Ovary (tissue), 3 donors: ENCODE data around the gene PTPRG.

Source experiments
- EP300 ChIP-seq: sonication (generic); formaldehyde crosslinking; IDR thresholded peaks from one replicate; pipeline ENCODE4 v1.6.1; 2017; ENCODE audit warnings: antibody characterized with exemption
- POLR2A ChIP-seq: fragments of 450-650 bp; IDR thresholded peaks from one replicate; pipeline ENCODE4 v1.6.1; 2017; ENCODE audit warnings: antibody characterized with exemption, mild to moderate bottlenecking, moderate library complexity
- TF ChIP-seq, protein P1 (sequence below), 3 donors: fragments of 450-650 bp in 2 of 3; fragments of 200-600 bp in 1 of 3; IDR thresholded peaks; one replicate each; pipeline versions ENCODE4 v1.5.1 to v1.8.0; 2016 to 2022; ENCODE audit warnings: antibody characterized with exemption in 3 of 3, mild to moderate bottlenecking in 1 of 3
- donor health status: DM: no; HTN: no; CAD: no.

DNA sequence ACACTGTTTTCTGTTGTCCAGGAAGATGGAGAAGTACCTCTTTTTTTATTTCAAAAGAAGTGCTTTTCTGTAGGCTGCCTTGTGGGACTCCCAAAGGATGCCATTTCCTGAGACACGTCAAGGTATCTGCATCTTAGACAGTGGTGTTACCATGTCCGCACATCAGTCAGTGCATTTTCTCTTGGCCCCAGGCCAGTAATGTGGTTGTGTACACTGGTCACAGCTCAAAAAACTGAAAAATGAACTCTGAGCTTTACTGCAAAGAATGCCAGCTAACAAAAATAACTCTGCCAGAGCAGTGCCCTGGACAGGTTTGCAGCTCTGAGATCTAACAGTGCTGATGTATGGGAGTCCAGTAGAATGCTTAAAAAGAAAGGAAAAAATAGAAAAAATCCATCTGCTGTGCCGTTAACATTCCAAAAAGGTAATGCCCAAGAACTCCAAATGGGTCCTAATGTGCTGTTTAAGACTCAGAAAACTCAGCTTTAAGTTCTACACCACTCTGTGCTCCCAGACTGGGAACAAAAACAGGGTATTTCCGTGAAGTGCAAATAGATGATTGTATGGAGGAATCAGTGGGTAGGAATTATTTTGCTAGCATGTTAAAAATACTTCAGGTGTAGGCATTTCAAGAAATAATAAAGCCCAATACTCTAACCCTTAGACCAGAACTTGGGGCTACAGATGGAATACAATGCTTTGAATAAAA, 496.1 kb downstream of the PTPRG start:
- TF ChIP-seq EP300 = no peak
- TF ChIP-seq, protein P1, sequence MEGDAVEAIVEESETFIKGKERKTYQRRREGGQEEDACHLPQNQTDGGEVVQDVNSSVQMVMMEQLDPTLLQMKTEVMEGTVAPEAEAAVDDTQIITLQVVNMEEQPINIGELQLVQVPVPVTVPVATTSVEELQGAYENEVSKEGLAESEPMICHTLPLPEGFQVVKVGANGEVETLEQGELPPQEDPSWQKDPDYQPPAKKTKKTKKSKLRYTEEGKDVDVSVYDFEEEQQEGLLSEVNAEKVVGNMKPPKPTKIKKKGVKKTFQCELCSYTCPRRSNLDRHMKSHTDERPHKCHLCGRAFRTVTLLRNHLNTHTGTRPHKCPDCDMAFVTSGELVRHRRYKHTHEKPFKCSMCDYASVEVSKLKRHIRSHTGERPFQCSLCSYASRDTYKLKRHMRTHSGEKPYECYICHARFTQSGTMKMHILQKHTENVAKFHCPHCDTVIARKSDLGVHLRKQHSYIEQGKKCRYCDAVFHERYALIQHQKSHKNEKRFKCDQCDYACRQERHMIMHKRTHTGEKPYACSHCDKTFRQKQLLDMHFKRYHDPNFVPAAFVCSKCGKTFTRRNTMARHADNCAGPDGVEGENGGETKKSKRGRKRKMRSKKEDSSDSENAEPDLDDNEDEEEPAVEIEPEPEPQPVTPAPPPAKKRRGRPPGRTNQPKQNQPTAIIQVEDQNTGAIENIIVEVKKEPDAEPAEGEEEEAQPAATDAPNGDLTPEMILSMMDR (IDR thresholded peaks at IDR 0.05) = no peak
- TF ChIP-seq POLR2A = no peak
